GM13977 (cell line): Measurements from ENCODE around the gene TMED5.
A peak's percentile ranks its signal among the peaks of the same experiment; 100 is the strongest.
"Not testable (repeated sequence)": the region's sequence is repeated elsewhere in the genome, so short reads cannot be mapped to it uniquely, and the experiment has no call there.

Experiments used
- DNase-seq: peaks from one replicate; pipeline ENCODE4 v3.0.0; 2012; ENCODE audit warnings: low spot score
- CTCF ChIP-seq: IDR thresholded peaks from 2 replicates; pipeline ENCODE4 v1.5.1; 2012; ENCODE audit warnings: mild to moderate bottlenecking, control low read depth; ENCODE audit not compliant: insufficient read depth; ENCODE audit errors: extremely low read depth, missing control alignments
- in situ Hi-C: fragments of 300-500 bp; cut with MboI; formaldehyde crosslinking; loops from one replicate; pipeline ENCODE4 v1.12.0; 2022; ENCODE audit warnings: low sequenced_read_pairs, low pct_unique_long_range_greater_than_20kb, mixed read lengths, inconsistent platforms; ENCODE audit not compliant: unreplicated experiment

The TMED5 gene

GRCh38 chr1:93194231-93194990 is 14.2 kb upstream of the TMED5 start:
- no peak for DNase-seq
- no peak for TF ChIP-seq CTCF
- in situ Hi-C loops, result no loop called here

GRCh38 chr1:93190432-93190831 is 10.2 kb upstream of the TMED5 start:
- in situ Hi-C loops, result no loop called here
- no peak for TF ChIP-seq CTCF
- no peak for DNase-seq

DNA sequence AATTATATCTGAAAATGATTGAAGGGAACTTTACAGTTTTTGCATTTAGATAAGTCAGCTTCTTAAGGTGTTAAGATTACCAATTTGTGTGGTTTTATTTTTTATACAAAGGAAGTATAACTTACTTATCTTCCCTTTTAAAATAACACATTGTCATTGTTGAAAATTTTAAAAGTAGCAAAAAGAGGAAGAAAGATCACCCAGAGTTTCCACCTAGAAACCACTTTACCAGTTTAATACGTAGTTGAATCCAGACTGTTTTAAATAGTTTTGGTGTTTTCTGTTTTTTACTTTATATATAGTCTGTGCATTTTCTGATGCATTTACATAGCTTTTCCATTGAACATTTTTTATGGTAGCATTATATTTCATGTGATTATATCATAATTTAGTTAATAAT is 6.5 kb upstream of the TMED5 start:
- no peak for DNase-seq
- in situ Hi-C loops, result no loop called here
- no peak for TF ChIP-seq CTCF

GRCh38 chr1:93180723-93181613 is 755 bp upstream of the TMED5 start, which contains the start of gene CCDC18:
TSS of gene CCDC18 (plus strand) at chr1:93180724. CDS start at chr1:93183362, 2,638 bp downstream.
- in situ Hi-C loops, result no loop called here
- peak; percentile 54 for DNase-seq
- TF ChIP-seq CTCF, result no peak

- in situ Hi-C loops, result no loop called here
- no peak for DNase-seq
- no peak for TF ChIP-seq CTCF
Measured at GRCh38 chr1:93178418-93178817, 1.8 kb downstream of the TMED5 start.

DNA sequence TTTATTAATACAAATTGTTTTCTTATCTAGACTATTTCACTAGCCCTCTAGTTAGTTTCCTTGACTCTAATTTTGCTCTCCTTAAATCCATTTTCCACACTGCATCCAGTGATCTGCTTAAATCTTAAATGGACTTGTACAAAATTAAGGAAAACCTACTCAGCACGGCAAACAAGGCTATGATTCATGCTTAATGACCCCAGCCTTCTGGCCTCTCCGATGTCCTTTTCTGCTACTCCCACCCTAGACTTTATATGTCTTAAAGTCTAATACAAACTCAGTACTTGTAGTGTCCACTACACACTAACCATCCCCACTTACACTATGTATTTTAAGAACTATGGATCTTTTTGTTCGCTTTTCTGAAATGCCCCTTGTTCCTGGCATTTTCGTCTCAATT is 2.2 kb downstream of the TMED5 start:
- in situ Hi-C loops, result no loop called here
- TF ChIP-seq CTCF, result no peak
- DNase-seq, result no peak

DNA sequence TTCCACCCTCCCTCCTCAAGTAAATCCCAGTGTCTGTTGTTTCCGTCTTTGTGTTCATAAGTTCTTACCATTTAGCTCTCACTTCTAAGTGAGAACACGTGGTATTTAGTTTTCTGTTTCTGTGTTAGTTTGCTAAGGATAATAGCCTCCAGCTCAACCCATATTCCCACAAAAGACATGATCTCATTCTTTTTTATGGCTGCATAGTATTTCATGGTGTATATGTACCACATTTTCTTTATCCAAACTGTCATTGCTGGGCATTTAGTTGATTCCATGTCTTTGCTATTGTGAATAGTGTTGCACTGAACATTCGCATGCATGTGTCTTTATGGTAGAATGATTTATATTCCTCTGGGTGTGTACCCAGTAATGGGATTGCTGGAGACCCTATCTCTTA is 5.6 kb downstream of the TMED5 start:
- DNase-seq, in situ Hi-C loops: not testable (repeated sequence)
